ENCODE data around the gene GCK.

GCK gene

GRCh38 chr7:44196450-44196872, 7.2 kb upstream of the GCK start:
- H3K9ac ChIP-seq (ENCODE audit: low read depth, low read length), result no peak overlapping the region
- no peaks in the 10 kb centered on the region for H4K20me1 ChIP-seq (ENCODE audit: insufficient read depth, low read length)
- H2AFZ ChIP-seq (ENCODE audit: low read depth, low read length), result peak overlapping the region; percentile 61
- DNase-seq (peak; percentile 67), ATAC-seq (ENCODE audit: insufficient read depth, low read depth) (peak; percentile 56)
- peaks cover 12% of the 10 kb centered on the region for H3K4me1 ChIP-seq (ENCODE audit: insufficient read depth, low read length)
- H3K9me3 ChIP-seq (ENCODE audit: insufficient read depth, low read length, severe bottlenecking), result no peaks in the 10 kb centered on the region
- no peak overlapping the region for H3K4me3 ChIP-seq (ENCODE audit: low read depth in 1 of 2, low read length in 2 of 2)
- H3K27ac ChIP-seq (ENCODE audit: low read length), result no peak overlapping the region
- no peaks in the 10 kb centered on the region for H3K27me3 ChIP-seq (ENCODE audit: insufficient read depth, low read length, poor library complexity)
- H3K79me2 ChIP-seq (ENCODE audit: insufficient read depth, low read length), result peaks cover 7% of the 10 kb centered on the region
- TF ChIP-seq CTCF (IDR thresholded peaks at IDR 0.05; ENCODE audit: borderline replicate concordance, extremely low read depth, low read length, poor library complexity, severe bottlenecking) (peak; percentile 87), EZH2 (IDR thresholded peaks at IDR 0.05; ENCODE audit: borderline replicate concordance, low read depth, low read length, severe bottlenecking) (no peak)
- H3K36me3 ChIP-seq (ENCODE audit: insufficient read depth, low read length), result no peaks in the 10 kb centered on the region; the same call in 1 of the 2 replicates
- no peak overlapping the region for H3K4me2 ChIP-seq (ENCODE audit: insufficient read depth, low read length)

GRCh38 chr7:44195889-44196288, 6.7 kb upstream of the GCK start:
- Histone ChIP-seq H3K9ac (ENCODE audit: low read depth, low read length) (no peak overlapping the region), H3K27me3 (ENCODE audit: insufficient read depth, low read length, poor library complexity) (no peaks in the 10 kb centered on the region), H3K4me2 (ENCODE audit: insufficient read depth, low read length) (no peak overlapping the region), H3K27ac (ENCODE audit: low read length) (0 out of 2 replicates have a peak overlapping the region, but pooled peaks have one; percentile 4), H4K20me1 (ENCODE audit: insufficient read depth, low read length) (no peaks in the 10 kb centered on the region), H3K36me3 (ENCODE audit: insufficient read depth, low read length) (no peaks in the 10 kb centered on the region; the same call in 1 of the 2 replicates), H3K4me3 (ENCODE audit: low read depth in 1 of 2, low read length in 2 of 2) (no peak overlapping the region), H3K9me3 (ENCODE audit: insufficient read depth, low read length, severe bottlenecking) (no peaks in the 10 kb centered on the region), H2AFZ (ENCODE audit: low read depth, low read length) (peak overlapping the region; percentile 40), H3K4me1 (ENCODE audit: insufficient read depth, low read length) (peaks cover 11% of the 10 kb centered on the region), H3K79me2 (ENCODE audit: insufficient read depth, low read length) (peaks cover 1% of the 10 kb centered on the region)
- TF ChIP-seq EZH2 (IDR thresholded peaks at IDR 0.05; ENCODE audit: borderline replicate concordance, low read depth, low read length, severe bottlenecking) (no peak), CTCF (IDR thresholded peaks at IDR 0.05; ENCODE audit: borderline replicate concordance, extremely low read depth, low read length, poor library complexity, severe bottlenecking) (no peak)
- peak; percentile 21 for DNase-seq
- no peak for ATAC-seq (ENCODE audit: insufficient read depth, low read depth)

- no peak for TF ChIP-seq EZH2 (IDR thresholded peaks at IDR 0.05; ENCODE audit: borderline replicate concordance, low read depth, low read length, severe bottlenecking)
- no peak for TF ChIP-seq CTCF (IDR thresholded peaks at IDR 0.05; ENCODE audit: borderline replicate concordance, extremely low read depth, low read length, poor library complexity, severe bottlenecking)
- Histone ChIP-seq H3K4me1 (ENCODE audit: insufficient read depth, low read length) (peaks cover 11% of the 10 kb centered on the region), H4K20me1 (ENCODE audit: insufficient read depth, low read length) (no peaks in the 10 kb centered on the region), H3K36me3 (ENCODE audit: insufficient read depth, low read length) (no peaks in the 10 kb centered on the region), H3K9me3 (ENCODE audit: insufficient read depth, low read length, severe bottlenecking) (no peaks in the 10 kb centered on the region), H3K27me3 (ENCODE audit: insufficient read depth, low read length, poor library complexity) (no peaks in the 10 kb centered on the region), H3K27ac (ENCODE audit: low read length) (no peak overlapping the region), H3K4me2 (ENCODE audit: insufficient read depth, low read length) (no peak overlapping the region), H3K9ac (ENCODE audit: low read depth, low read length) (no peak overlapping the region), H3K79me2 (ENCODE audit: insufficient read depth, low read length) (no peaks in the 10 kb centered on the region), H2AFZ (ENCODE audit: low read depth, low read length) (no peak overlapping the region), H3K4me3 (ENCODE audit: low read depth in 1 of 2, low read length in 2 of 2) (no peak overlapping the region)
- no peak for DNase-seq
- ATAC-seq (ENCODE audit: insufficient read depth, low read depth), result no peak
These were observed 5.4 kb upstream of the GCK start for GRCh38 chr7:44194562-44195145.

All from DND-41 (cell line).